Upper lobe of right lung (tissue), 1 donor: ENCODE measurements around the gene PLEKHM1. TPM values are rescaled to one million over a fixed set of nuclear protein-coding genes. Genes with fewer than 3 reads are reported as not detected.

Source experiments
- ATAC-seq: fragments of 200-7000 bp; cut with Tn5 transposase; one replicate; pipeline ENCODE4 v1.9.1; 2020; ENCODE audit warnings: mild to moderate bottlenecking, moderate library complexity
- DNase-seq: peaks from one replicate; pipeline ENCODE4 v3.0.0-alpha.2; 2020
- H3K27ac ChIP-seq: fragments of 200-600 bp; one replicate; pipeline ENCODE4 v1.8.0; 2022
- H3K27me3 ChIP-seq: fragments of 200-600 bp; one replicate; pipeline ENCODE4 v1.8.0; 2022; ENCODE audit warnings: mild to moderate bottlenecking
- H3K36me3 ChIP-seq: fragments of 200-600 bp; one replicate; pipeline ENCODE4 v1.8.0; 2022
- H3K4me1 ChIP-seq: fragments of 200-600 bp; one replicate; pipeline ENCODE4 v1.8.0; 2022
- H3K4me3 ChIP-seq: fragments of 200-600 bp; one replicate; pipeline ENCODE4 v1.8.0; 2022; ENCODE audit warnings: mild to moderate bottlenecking
- H3K9me3 ChIP-seq: fragments of 200-600 bp; one replicate; pipeline ENCODE4 v1.8.0; 2022
- intact Hi-C: fragments of 100-400 bp; cut with DNase I; formaldehyde crosslinking; loops from one replicate; pipeline ENCODE4 v1.11.0; 2022
- total RNA-seq: library from RNA; stranded (reverse); fragmentation: NEBNext Ultra II Directional; extraction: Animal tissue kit (Norgen Biotek cat#: 25700); gene quantifications from one replicate; pipeline ENCODE4 v1.2.1, GENCODE V29; 2021
- TF ChIP-seq, protein P1 (sequence below): fragments of 200-600 bp; IDR thresholded peaks from one replicate; pipeline ENCODE4 v1.8.0; 2022; ENCODE audit warnings: antibody characterized with exemption
- donor health status: DM: no; HTN: yes; CAD: no; lungs with severe emphysema.

The PLEKHM1 gene
- total RNA-seq, 1 donor from 2014 or later = 69.8 TPM

GRCh38 chr17:45403906-45404490 lies 86.5 kb downstream of the PLEKHM1 start:
- TF ChIP-seq, protein P1, sequence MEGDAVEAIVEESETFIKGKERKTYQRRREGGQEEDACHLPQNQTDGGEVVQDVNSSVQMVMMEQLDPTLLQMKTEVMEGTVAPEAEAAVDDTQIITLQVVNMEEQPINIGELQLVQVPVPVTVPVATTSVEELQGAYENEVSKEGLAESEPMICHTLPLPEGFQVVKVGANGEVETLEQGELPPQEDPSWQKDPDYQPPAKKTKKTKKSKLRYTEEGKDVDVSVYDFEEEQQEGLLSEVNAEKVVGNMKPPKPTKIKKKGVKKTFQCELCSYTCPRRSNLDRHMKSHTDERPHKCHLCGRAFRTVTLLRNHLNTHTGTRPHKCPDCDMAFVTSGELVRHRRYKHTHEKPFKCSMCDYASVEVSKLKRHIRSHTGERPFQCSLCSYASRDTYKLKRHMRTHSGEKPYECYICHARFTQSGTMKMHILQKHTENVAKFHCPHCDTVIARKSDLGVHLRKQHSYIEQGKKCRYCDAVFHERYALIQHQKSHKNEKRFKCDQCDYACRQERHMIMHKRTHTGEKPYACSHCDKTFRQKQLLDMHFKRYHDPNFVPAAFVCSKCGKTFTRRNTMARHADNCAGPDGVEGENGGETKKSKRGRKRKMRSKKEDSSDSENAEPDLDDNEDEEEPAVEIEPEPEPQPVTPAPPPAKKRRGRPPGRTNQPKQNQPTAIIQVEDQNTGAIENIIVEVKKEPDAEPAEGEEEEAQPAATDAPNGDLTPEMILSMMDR = no peak
- Histone ChIP-seq H3K4me3 (no peak overlapping the region), H3K9me3 (no peaks in the 10 kb centered on the region), H3K4me1 (peaks cover 34% of the 10 kb centered on the region), H3K27ac (no peak overlapping the region), H3K36me3 (peaks cover 68% of the 10 kb centered on the region), H3K27me3 (no peaks in the 10 kb centered on the region)
- ATAC-seq (no peak), DNase-seq (no peak)
- intact Hi-C loops = no loop called here

DNA sequence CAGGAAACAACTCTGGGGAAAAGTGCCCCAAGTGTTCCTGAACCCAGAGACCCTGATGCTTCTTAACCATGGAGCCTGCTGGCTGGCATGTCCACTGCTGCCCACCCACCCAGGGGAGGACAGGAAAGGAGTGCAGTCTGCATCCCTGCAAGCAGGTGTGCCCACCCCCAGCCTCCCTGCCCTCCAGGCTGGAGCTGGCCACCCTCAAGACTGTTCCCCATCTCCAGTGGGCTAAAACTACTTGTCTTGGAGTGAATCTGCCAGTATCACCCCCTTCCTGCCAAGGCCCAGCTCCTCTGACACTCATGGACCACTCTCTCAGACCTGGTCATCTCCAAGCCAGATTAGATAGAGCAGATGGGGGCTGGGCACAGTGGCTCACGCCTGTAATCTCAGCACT lies 87.6 kb downstream of the PLEKHM1 start:
- TF ChIP-seq, protein P1 = no peak
- peaks cover 24% of the 10 kb centered on the region for H3K4me1 ChIP-seq
- H3K27me3 ChIP-seq = no peaks in the 10 kb centered on the region
- DNase-seq = no peak
- peaks cover 77% of the 10 kb centered on the region for H3K36me3 ChIP-seq
- H3K4me3 ChIP-seq = no peak overlapping the region
- no peaks in the 10 kb centered on the region for H3K9me3 ChIP-seq
- H3K27ac ChIP-seq = no peak overlapping the region
- intact Hi-C loops = no loop called here
- ATAC-seq = no peak

- H3K4me1 ChIP-seq = no peaks in the 10 kb centered on the region
- ATAC-seq (no peak), DNase-seq (no peak)
- no peaks in the 10 kb centered on the region for H3K9me3 ChIP-seq
- intact Hi-C loops = no loop called here
- no peak overlapping the region for H3K4me3 ChIP-seq
- TF ChIP-seq, protein P1 = no peak
- H3K27me3 ChIP-seq = no peaks in the 10 kb centered on the region
- H3K27ac ChIP-seq = no peak overlapping the region
- peaks cover 94% of the 10 kb centered on the region for H3K36me3 ChIP-seq
Measured at GRCh38 chr17:45398800-45399199, 91.7 kb downstream of the PLEKHM1 start.

- intact Hi-C loops = no loop called here
- H3K4me1 ChIP-seq = no peaks in the 10 kb centered on the region
- ATAC-seq (no peak), DNase-seq (no peak)
- H3K4me3 ChIP-seq = no peak overlapping the region
- H3K27ac ChIP-seq = no peak overlapping the region
- H3K9me3 ChIP-seq = no peaks in the 10 kb centered on the region
- no peaks in the 10 kb centered on the region for H3K27me3 ChIP-seq
- TF ChIP-seq, protein P1 = no peak
- H3K36me3 ChIP-seq = peaks cover 85% of the 10 kb centered on the region
Measured at GRCh38 chr17:45397796-45398195, 92.7 kb downstream of the PLEKHM1 start.

DNA sequence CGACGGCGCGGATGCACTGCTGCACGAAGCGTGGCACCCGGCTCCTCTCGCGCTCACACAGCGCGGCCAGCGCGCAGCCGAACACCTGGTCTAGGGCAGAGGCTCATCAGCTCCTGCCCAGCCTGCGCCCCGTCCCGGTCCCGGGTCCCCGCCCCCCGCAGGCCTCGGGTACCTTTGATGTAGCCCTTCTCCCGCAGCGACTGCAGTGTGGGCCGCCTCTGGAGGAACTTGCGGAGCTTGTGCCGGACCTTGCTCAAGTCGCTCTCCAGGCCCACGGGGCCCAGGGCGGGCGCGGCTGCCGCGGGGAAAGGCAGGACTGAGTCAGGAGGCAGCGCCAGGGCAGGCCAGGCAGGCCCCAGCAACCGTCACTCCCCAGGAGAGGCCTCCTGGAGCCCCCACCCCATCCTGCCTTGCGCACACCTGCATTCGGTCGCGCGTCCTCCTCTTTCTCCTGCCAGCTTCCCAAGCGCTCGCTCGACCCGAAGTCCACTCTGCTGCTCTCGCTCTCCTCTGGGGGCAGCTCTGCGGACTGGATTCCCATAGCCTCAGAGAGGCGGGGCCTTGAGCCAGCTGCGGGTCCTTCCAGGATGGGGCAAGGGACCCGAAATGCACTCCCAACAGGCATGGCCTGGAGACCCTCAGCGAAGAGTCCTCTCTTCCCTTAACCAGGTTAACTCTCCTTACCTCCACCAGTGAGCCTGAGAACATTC lies 93.9 kb downstream of the PLEKHM1 start:
- H3K36me3 ChIP-seq = peaks cover 75% of the 10 kb centered on the region

More for the DNA sequence above, 93.9 kb downstream of the PLEKHM1 start:
- H3K27me3 ChIP-seq = no peaks in the 10 kb centered on the region
- intact Hi-C loops = no loop called here
- TF ChIP-seq, protein P1 = no peak
- peak; percentile 3 for ATAC-seq
- no peaks in the 10 kb centered on the region for H3K9me3 ChIP-seq
- H3K4me3 ChIP-seq = no peak overlapping the region
- no peaks in the 10 kb centered on the region for H3K4me1 ChIP-seq
- H3K27ac ChIP-seq = no peak overlapping the region
- no peak for DNase-seq
